ENCODE measurements around the gene NUAK2.

The NUAK2 gene

GRCh38 chr1:205353612-205354011, 32.1 kb upstream of the NUAK2 start:
- TF ChIP-seq TAF1 (IDR thresholded peaks at IDR 0.05; ENCODE audit: borderline replicate concordance, insufficient read depth, low read length) (no peak), REST (IDR thresholded peaks at IDR 0.05; ENCODE audit: insufficient read depth in 1 of 2, low read depth in 2 of 2, low read length in 2 of 2) (no peak), SIN3A (IDR thresholded peaks at IDR 0.05; ENCODE audit: borderline replicate concordance, insufficient read depth, low read length) (no peak), POLR2AphosphoS5 (IDR thresholded peaks at IDR 0.05; ENCODE audit: low read depth, low read length) (no peak), FOXP2 (optimal IDR thresholded peaks at IDR 0.05; ENCODE audit: borderline replicate concordance, extremely low read depth, extremely low read length, insufficient read depth) (no peak)

DNA sequence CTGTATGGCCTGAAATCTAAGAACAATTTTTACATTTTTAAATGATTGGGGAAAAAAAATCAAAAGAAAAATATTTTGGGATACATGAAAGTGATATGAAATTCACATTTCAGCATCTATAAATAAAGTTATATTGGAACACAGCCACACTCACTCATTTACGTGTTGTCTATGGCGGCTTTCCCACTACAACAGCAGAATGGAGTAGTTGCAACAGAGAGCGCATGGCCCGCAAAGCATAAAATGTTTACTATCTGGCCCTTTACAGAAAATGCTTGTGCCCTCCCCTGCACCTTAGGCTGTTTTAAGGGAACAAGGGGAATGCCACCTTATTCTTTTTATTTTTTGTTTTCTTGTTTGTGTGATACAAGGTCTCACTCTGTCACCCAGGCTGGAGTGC, 31.6 kb upstream of the NUAK2 start:
- TF ChIP-seq FOXP2 (optimal IDR thresholded peaks at IDR 0.05; ENCODE audit: borderline replicate concordance, extremely low read depth, extremely low read length, insufficient read depth) (no peak), TAF1 (IDR thresholded peaks at IDR 0.05; ENCODE audit: borderline replicate concordance, insufficient read depth, low read length) (no peak), REST (IDR thresholded peaks at IDR 0.05; ENCODE audit: insufficient read depth in 1 of 2, low read depth in 2 of 2, low read length in 2 of 2) (no peak), SIN3A (IDR thresholded peaks at IDR 0.05; ENCODE audit: borderline replicate concordance, insufficient read depth, low read length) (no peak), POLR2AphosphoS5 (IDR thresholded peaks at IDR 0.05; ENCODE audit: low read depth, low read length) (no peak)

- TF ChIP-seq SIN3A (IDR thresholded peaks at IDR 0.05; ENCODE audit: borderline replicate concordance, insufficient read depth, low read length), result no peak
- TF ChIP-seq TAF1 (IDR thresholded peaks at IDR 0.05; ENCODE audit: borderline replicate concordance, insufficient read depth, low read length), result no peak
- no peak for TF ChIP-seq POLR2AphosphoS5 (IDR thresholded peaks at IDR 0.05; ENCODE audit: low read depth, low read length)
- no peak for TF ChIP-seq FOXP2 (optimal IDR thresholded peaks at IDR 0.05; ENCODE audit: borderline replicate concordance, extremely low read depth, extremely low read length, insufficient read depth)
- no peak for TF ChIP-seq REST (IDR thresholded peaks at IDR 0.05; ENCODE audit: insufficient read depth in 1 of 2, low read depth in 2 of 2, low read length in 2 of 2)
These were observed 30.6 kb upstream of the NUAK2 start for GRCh38 chr1:205351984-205352713.

DNA sequence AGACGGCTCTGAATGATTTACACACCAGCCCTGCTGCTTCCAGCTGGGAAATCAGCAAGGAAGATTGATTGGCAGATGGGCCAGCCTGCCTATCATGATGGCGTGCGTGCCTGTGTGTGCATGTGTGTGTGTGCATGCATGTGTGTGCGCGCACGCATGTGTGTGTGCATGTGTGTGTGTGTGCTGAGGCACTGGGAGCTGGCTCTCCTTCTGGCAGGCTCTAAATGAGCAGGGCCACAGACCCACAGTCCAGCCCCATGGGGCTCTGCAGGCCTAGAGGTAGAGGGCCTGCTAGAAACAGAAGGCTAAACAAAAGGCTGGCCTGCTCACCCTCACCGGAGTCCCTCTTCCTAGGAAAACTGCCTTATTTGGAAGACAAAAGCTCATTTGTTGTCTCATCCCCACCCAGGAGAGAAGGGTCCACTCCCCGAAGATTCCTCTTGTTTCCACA, 29.2 kb upstream of the NUAK2 start:
- no peak for TF ChIP-seq SIN3A (IDR thresholded peaks at IDR 0.05; ENCODE audit: borderline replicate concordance, insufficient read depth, low read length)
- TF ChIP-seq POLR2AphosphoS5 (IDR thresholded peaks at IDR 0.05; ENCODE audit: low read depth, low read length), result no peak
- no peak for TF ChIP-seq TAF1 (IDR thresholded peaks at IDR 0.05; ENCODE audit: borderline replicate concordance, insufficient read depth, low read length)
- no peak for TF ChIP-seq FOXP2 (optimal IDR thresholded peaks at IDR 0.05; ENCODE audit: borderline replicate concordance, extremely low read depth, extremely low read length, insufficient read depth)

DNA sequence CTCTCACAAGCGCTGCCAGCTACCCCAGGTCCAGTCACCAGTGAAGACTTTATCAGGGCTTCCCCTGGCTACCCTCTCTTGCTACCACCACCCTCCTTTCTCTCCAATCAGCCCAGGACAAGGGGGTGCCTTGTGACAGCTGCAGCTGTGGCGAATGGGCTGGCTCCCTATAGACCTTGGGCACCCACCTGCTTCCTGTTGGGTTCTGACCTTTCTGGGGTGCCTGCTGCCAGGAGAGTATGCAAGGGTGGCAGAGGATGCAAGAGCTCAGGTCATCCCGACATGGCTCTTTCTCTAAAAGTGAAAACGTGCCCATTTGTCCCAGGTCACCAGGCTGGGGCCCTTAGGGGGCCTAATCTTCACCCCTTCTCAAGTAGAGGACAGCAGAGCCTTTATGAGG, 28.6 kb upstream of the NUAK2 start:
- TF ChIP-seq FOXP2 (optimal IDR thresholded peaks at IDR 0.05; ENCODE audit: borderline replicate concordance, extremely low read depth, extremely low read length, insufficient read depth), result no peak
- no peak for TF ChIP-seq TAF1 (IDR thresholded peaks at IDR 0.05; ENCODE audit: borderline replicate concordance, insufficient read depth, low read length)
- TF ChIP-seq POLR2AphosphoS5 (IDR thresholded peaks at IDR 0.05; ENCODE audit: low read depth, low read length), result no peak
- TF ChIP-seq REST (IDR thresholded peaks at IDR 0.05; ENCODE audit: insufficient read depth in 1 of 2, low read depth in 2 of 2, low read length in 2 of 2), result no peak
- TF ChIP-seq SIN3A (IDR thresholded peaks at IDR 0.05; ENCODE audit: borderline replicate concordance, insufficient read depth, low read length), result no peak
